Ascending aorta (tissue), 2 donors: ENCODE data around the gene FAM47E. TPM values are rescaled to one million over a fixed set of nuclear protein-coding genes. Genes with fewer than 3 reads are reported as not detected.

Experiments
- DNase-seq, 2 donors: peaks; one replicate each; pipeline ENCODE4 v3.0.0-alpha.2; 2019; ENCODE audit warnings: low spot score in 2 of 2
- H3K27ac ChIP-seq, 2 donors: fragments of 200-600 bp; sonication (generic); one replicate each; pipeline ENCODE4 v1.5.1; 2016 to 2017; ENCODE audit warnings: mild to moderate bottlenecking in 1 of 2
- H3K27me3 ChIP-seq: fragments of 200-600 bp; sonication (generic); one replicate; pipeline ENCODE4 v1.5.1; 2017
- H3K36me3 ChIP-seq, 2 donors: fragments of 200-600 bp; sonication (generic); one replicate each; pipeline ENCODE4 v1.5.1; 2016
- H3K4me1 ChIP-seq, 2 donors: fragments of 200-600 bp; sonication (generic); one replicate each; pipeline ENCODE4 v1.5.1; 2016 to 2017; ENCODE audit warnings: mild to moderate bottlenecking in 1 of 2
- H3K4me3 ChIP-seq, 2 donors: fragments of 200-600 bp; sonication (generic); one replicate each; pipeline ENCODE4 v1.5.1; 2016 to 2017; ENCODE audit warnings: mild to moderate bottlenecking in 1 of 2
- H3K9me3 ChIP-seq, 2 donors: fragments of 200-600 bp; sonication (generic); one replicate each; pipeline ENCODE4 v1.5.1; 2016
- intact Hi-C: fragments of 100-400 bp; cut with DNase I; formaldehyde crosslinking; loops from one replicate; pipeline ENCODE4 v1.15.1; 2023
- total RNA-seq: library from RNA; depleted of rRNA; stranded (reverse); fragments of >200 nt; gene quantifications from one replicate; pipeline ENCODE4 v1.1.0, GENCODE V29; 2016
- TF ChIP-seq, protein P1 (sequence below), 3 experiments: fragments of 200-600 bp in 2 of 3; fragments of 450-650 bp in 1 of 3; sonication (generic) in 2 of 3; IDR thresholded peaks; one replicate each; pipeline ENCODE4 v1.5.1; 2016 to 2019; ENCODE audit warnings: antibody characterized with exemption in 3 of 3, mild to moderate bottlenecking in 1 of 3, moderate library complexity in 1 of 3

The FAM47E gene
- total RNA-seq, 1 donor from 2014 or later, result not detected

DNA sequence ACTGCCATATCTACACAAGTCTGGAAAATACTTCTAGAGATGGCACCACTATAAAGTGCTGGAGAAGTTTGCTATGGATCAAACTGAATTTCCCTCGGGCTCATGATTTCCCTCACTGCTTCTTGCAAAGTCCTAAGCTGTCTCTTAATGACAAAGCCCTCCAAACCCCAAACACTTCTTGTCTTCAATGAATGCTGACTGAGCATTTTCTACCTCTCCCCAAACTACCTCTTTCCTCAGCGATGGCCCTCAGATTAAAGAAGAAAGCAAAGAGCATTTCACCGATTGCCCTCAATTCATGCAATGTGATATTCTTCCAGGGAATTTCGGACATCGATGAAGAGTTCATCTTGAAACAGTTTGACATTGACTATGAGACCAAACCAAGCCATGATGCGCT lies 19.7 kb downstream of the FAM47E start:
- Histone ChIP-seq H3K27me3 (no peaks in the 10 kb centered on the region), H3K4me3 (no peak overlapping the region), H3K27ac (no peak overlapping the region), H3K4me1 (no peaks in the 10 kb centered on the region), H3K36me3 (no peaks in the 10 kb centered on the region), H3K9me3 (no peaks in the 10 kb centered on the region)
- intact Hi-C loops, result no loop called here
- TF ChIP-seq, protein P1, sequence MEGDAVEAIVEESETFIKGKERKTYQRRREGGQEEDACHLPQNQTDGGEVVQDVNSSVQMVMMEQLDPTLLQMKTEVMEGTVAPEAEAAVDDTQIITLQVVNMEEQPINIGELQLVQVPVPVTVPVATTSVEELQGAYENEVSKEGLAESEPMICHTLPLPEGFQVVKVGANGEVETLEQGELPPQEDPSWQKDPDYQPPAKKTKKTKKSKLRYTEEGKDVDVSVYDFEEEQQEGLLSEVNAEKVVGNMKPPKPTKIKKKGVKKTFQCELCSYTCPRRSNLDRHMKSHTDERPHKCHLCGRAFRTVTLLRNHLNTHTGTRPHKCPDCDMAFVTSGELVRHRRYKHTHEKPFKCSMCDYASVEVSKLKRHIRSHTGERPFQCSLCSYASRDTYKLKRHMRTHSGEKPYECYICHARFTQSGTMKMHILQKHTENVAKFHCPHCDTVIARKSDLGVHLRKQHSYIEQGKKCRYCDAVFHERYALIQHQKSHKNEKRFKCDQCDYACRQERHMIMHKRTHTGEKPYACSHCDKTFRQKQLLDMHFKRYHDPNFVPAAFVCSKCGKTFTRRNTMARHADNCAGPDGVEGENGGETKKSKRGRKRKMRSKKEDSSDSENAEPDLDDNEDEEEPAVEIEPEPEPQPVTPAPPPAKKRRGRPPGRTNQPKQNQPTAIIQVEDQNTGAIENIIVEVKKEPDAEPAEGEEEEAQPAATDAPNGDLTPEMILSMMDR (IDR thresholded peaks at IDR 0.05), result no peak
- no peak for DNase-seq

DNA sequence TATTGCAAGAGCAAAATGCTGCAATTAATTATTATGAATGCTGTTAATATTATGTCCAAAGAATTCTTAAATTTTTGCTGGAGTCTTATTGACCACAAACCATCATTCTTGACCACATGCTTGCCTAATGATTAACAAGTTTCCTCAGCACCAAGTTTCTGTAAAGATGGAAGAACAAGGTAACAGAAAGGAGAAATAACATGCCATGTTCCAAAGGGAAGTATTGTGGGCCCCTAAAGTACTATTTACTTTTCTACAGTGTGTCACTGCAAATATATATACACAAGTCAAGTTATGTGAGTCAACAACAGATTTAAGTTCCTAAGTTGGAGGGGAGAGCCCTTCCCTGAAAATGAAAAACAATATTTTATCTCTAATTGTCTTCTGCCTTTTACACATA lies 20.6 kb downstream of the FAM47E start:
- Histone ChIP-seq H3K4me3 (no peak overlapping the region), H3K36me3 (no peaks in the 10 kb centered on the region), H3K27me3 (no peaks in the 10 kb centered on the region), H3K4me1 (no peaks in the 10 kb centered on the region), H3K27ac (no peak overlapping the region), H3K9me3 (no peaks in the 10 kb centered on the region)
- TF ChIP-seq, protein P1 (IDR thresholded peaks at IDR 0.05), result no peak
- no peak for DNase-seq
- intact Hi-C loops, result no loop called here

DNA sequence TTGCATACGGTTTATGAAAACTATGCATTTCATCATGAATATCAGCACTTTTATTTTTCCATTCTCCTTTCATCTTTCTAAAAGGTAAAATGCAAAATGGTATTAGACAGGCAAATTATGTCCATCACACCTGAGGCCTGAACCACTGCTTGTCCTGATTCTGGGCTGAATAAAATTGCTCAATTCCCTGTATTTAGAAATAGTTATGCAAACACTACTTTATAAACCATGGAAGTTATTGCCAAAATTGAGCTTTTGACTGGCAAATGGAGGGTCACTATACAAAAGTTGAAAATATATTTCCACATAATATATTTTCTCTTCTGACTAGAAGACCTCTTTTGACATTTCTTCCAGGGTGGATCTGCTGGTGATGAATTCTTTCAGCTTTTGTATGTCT lies 21.1 kb downstream of the FAM47E start:
- DNase-seq, result no peak
- TF ChIP-seq, protein P1 (IDR thresholded peaks at IDR 0.05), result no peak
- Histone ChIP-seq H3K36me3 (no peaks in the 10 kb centered on the region), H3K27me3 (no peaks in the 10 kb centered on the region), H3K27ac (no peak overlapping the region), H3K4me1 (no peaks in the 10 kb centered on the region), H3K9me3 (no peaks in the 10 kb centered on the region), H3K4me3 (no peak overlapping the region)
- intact Hi-C loops, result no loop called here

DNA sequence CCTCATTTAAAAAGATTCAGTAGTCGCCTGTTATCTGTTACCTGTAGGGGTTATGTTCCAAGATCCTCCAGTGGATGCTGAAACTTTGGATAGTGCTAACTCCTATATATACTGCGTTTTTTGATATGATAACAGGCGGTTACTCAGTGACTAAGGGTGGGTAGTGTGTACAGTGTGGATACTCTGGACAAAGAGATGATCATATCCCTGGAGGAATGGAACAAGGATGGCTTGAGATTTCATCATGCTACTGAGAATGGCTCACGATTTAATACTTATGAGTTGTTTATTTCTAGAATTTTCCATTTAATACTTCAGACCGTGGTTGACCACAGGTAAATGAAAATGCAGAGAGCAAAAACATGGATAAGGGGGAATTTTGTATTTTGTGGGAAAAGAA lies 21.5 kb downstream of the FAM47E start:
- H3K4me3 ChIP-seq, result no peak overlapping the region
- no peaks in the 10 kb centered on the region for H3K36me3 ChIP-seq
- TF ChIP-seq, protein P1 (IDR thresholded peaks at IDR 0.05), result no peak
- intact Hi-C loops, result no loop called here
- no peaks in the 10 kb centered on the region for H3K9me3 ChIP-seq
- no peaks in the 10 kb centered on the region for H3K27me3 ChIP-seq
- H3K27ac ChIP-seq, result no peak overlapping the region
- no peaks in the 10 kb centered on the region for H3K4me1 ChIP-seq
- DNase-seq, result no peak

DNA sequence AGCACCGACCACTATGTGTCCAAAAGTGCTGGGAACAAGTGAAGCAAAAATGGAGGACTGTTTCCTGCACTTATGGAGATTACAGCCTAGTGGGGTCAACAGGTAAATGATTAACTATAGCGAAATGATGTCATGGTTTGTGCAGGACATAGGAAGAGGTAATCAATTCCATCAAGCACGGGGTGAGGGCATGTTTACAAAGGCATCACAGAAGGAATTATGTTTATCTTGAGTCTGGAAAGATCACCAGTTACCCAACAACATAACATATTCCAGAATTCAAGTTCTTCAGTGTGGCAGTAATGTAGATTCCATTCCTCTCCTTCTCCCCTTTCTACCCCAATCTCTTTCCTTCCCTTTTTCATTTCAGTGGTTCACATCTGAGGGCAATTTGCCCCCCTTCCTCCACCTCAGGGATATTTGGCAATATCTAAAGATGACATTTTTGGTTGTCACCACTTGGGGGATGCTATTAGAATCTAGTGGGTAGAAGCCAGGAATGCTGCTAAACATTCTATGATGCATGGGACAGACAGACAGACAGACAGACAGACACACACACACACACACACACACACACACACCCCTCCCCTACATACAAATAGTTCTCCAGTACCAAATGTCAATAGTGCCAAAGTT lies 24.1 kb downstream of the FAM47E start:
- Histone ChIP-seq H3K4me3 (no peak overlapping the region), H3K9me3 (no peaks in the 10 kb centered on the region), H3K27ac (no peak overlapping the region), H3K4me1 (no peaks in the 10 kb centered on the region), H3K36me3 (no peaks in the 10 kb centered on the region), H3K27me3 (no peaks in the 10 kb centered on the region)
- TF ChIP-seq, protein P1 (IDR thresholded peaks at IDR 0.05), result no peak
- DNase-seq, result no peak
- intact Hi-C loops, result no loop called here

DNA sequence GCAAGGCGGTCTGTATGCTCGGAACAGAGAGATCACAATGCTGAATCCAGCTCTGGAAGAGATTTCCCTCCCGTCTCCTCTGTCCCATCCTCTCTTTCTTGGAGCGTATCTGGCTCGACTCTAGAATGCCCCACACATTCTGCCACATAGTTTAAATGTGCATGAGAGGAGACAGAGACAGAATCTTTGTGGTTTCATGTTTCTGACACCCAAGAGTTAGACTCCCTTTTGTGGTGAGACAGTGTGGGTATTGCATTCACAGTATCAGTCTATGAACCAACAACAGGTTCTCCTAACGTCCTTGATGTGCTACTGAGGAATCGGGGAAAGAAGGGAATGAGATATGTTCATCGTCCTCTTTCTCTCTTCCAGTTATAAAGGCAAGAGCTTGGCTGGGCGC lies 25.3 kb downstream of the FAM47E start:
- Histone ChIP-seq H3K27ac (no peak overlapping the region), H3K4me3 (no peak overlapping the region), H3K4me1 (no peaks in the 10 kb centered on the region), H3K36me3 (no peaks in the 10 kb centered on the region), H3K27me3 (no peaks in the 10 kb centered on the region), H3K9me3 (no peaks in the 10 kb centered on the region)
- intact Hi-C loops, result no loop called here
- no peak for DNase-seq
- TF ChIP-seq, protein P1 (IDR thresholded peaks at IDR 0.05), result no peak
